Measurements from ENCODE around the gene C5orf15.

GRCh38 chr5:133907075-133907474, 61.4 kb downstream of the C5orf15 start:
- TF ChIP-seq CTCF (optimal IDR thresholded peaks at IDR 0.05 in 1 of 3, IDR thresholded peaks at IDR 0.05 in 1 of 3, conservative IDR thresholded peaks at IDR 0.05 in 1 of 3; ENCODE audit: extremely low read depth in 1 of 3, insufficient read depth in 2 of 3, low read length in 3 of 3) (no peak), EZH2 (IDR thresholded peaks at IDR 0.05; ENCODE audit: low read length) (no peak)
